Small intestine (tissue), 7 donors: ENCODE results near the gene CIC. TPM values are rescaled to one million over a fixed set of nuclear protein-coding genes. Genes with fewer than 3 reads are reported as not detected.
A peak's percentile ranks its signal among the peaks of the same experiment; 100 is the strongest.

ENCODE experiments used
- DNase-seq, 2 donors: peaks; one replicate each; pipeline versions ENCODE4 v3.0.0 to v3.0.0-alpha.2; 2013
- FAIRE-seq: peaks from 2 replicates; lab custom pipeline; 2012; peaks lifted over from hg19 to GRCh38; lab: Jason Lieb, UNC
- H3K27ac ChIP-seq, 3 donors: one replicate each; pipeline ENCODE4 v1.5.1; 2013; ENCODE audit warnings: low read length in 2 of 3, mild to moderate bottlenecking in 2 of 3, control low read depth in 1 of 3, inconsistent platforms in 1 of 3, low read depth in 1 of 3, moderate library complexity in 1 of 3
- H3K27me3 ChIP-seq, 3 donors: one replicate each; pipeline ENCODE4 v1.6.1; 2013; ENCODE audit warnings: low read length in 3 of 3, inconsistent platforms in 1 of 3; ENCODE audit not compliant: control insufficient read depth in 3 of 3, insufficient read depth in 3 of 3
- H3K36me3 ChIP-seq, 3 donors: one replicate each; pipeline ENCODE4 v1.6.1; 2013; ENCODE audit warnings: low read length in 3 of 3, inconsistent platforms in 1 of 3, low read depth in 1 of 3, mild to moderate bottlenecking in 1 of 3, moderate library complexity in 1 of 3; ENCODE audit not compliant: control insufficient read depth in 3 of 3, insufficient read depth in 2 of 3
- H3K4me1 ChIP-seq, 3 donors: one replicate each; pipeline ENCODE4 v1.6.1; 2013; ENCODE audit warnings: low read length in 2 of 3, inconsistent platforms in 1 of 3, low read depth in 1 of 3, mild to moderate bottlenecking in 1 of 3, moderate library complexity in 1 of 3; ENCODE audit not compliant: control insufficient read depth in 3 of 3, insufficient read depth in 2 of 3
- H3K4me3 ChIP-seq, 3 donors: one replicate each; pipeline ENCODE4 v1.5.1; 2013; ENCODE audit warnings: low read length in 3 of 3, control low read depth in 1 of 3, inconsistent platforms in 1 of 3, low read depth in 1 of 3, mild to moderate bottlenecking in 1 of 3, moderate library complexity in 1 of 3
- H3K9me3 ChIP-seq, 2 donors: one replicate each; pipeline ENCODE4 v1.6.1; 2013; ENCODE audit warnings: low read depth in 1 of 2, low read length in 1 of 2; ENCODE audit not compliant: control insufficient read depth in 2 of 2, insufficient read depth in 1 of 2
- WGBS, 3 donors: extraction: QIAGEN DNeasy Blood & Tissue Kit; methylation state at CpG; one replicate each; pipeline ENCODE4 v1.1.7; 2013; 5-methylcytosine and 5-hydroxymethylcytosine counted together
- polyA plus RNA-seq, 4 donors: library from polyadenylated mRNA; stranded (reverse) in 3 of 4; unstranded in 1 of 4; fragments of 200-250 nt in 3 of 4; fragments of 120-200 nt in 1 of 4; gene quantifications; one replicate each; pipeline versions ENCODE4 v1.2.1 to v1.2.3, GENCODE V29; 2013
- donor health status: healthy with polysubstance abuse.
- donor health status: control.
- donor health status: control.
- donor health status: Bipolar disorder and iron deficiency.
- donor health status: healthy.

CIC gene
- polyA plus RNA-seq, 4 donors, result 14.1 to 39.2 (median 24.0) TPM

DNA sequence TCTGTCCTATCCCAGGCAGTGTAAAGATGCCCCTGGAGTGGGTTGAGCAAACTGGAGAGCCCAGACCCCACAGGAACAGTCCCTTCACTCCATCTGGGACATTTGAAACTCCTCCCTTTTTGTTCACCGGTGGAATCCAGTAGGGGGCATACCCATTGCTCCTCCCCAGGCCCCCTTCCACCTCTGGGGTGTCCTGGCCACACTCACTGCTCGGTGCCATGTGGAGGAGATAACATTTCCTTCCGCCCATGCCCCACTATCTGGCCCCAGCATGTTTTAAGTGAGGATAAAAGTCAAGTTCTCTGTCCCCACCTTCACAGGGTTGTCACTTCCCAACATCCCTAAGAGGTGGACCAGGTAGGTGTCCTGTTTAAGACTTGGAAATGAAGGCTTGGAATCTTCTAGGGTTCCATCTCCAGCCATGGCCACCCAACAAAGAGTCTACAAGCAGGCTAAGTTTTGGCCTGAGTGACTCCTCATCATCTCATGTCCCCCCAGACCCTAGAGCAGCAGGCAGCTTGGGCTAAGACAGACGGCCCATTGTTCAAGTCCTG, 39.7 kb upstream of the CIC start:
- no peaks in the 10 kb centered on the region for H3K27me3 ChIP-seq
- no peak overlapping the region for H3K4me3 ChIP-seq
- peaks cover 21 to 98% (median 31%) of the 10 kb centered on the region in 3 donors for H3K36me3 ChIP-seq
- peak overlapping the region in 1 of 3 donors; percentile 78 for H3K27ac ChIP-seq
- WGBS, 3 donors, result 76 to 83% (median 82%) methylated on average over 4 of the region's 4 CpGs
- H3K9me3 ChIP-seq, result no peaks in the 10 kb centered on the region
- H3K4me1 ChIP-seq, result peaks cover 0 to 54% (median 0%) of the 10 kb centered on the region in 3 donors
- FAIRE-seq (no peak), DNase-seq (no peak)

DNA sequence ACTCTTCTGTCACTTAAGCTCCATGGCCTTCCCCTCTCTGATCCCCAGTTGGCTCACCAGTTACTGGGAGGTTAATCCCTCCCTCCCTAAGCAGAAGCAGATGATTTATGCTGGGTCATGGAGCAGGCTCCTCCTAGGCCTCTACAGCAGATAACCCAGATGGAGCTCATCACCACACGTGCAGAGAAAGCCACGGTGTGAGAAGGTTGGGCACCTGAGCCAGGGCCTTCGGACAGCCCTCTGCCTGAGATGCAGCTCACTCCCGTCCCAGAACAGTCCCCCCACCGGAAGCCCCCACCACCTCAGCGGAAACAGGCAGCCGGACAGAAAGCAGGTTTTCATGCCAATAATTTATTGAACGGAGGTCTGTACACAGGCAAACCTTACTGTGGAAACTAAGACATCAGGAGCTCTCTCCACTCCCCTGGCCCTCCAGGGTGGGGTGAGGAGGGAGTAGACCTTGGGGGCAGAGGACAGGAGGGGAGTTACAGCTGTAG, 39.1 kb upstream of the CIC start:
- H3K4me3 ChIP-seq, result no peak overlapping the region
- FAIRE-seq (no peak), DNase-seq (peak in 1 of 2 donors; percentile 60)
- H3K4me1 ChIP-seq, result peaks cover 0 to 58% (median 2%) of the 10 kb centered on the region in 3 donors
- H3K9me3 ChIP-seq, result no peaks in the 10 kb centered on the region
- H3K27ac ChIP-seq, result peak overlapping the region in 1 of 3 donors; percentile 78
- 57 to 63% (median 62%) methylated on average over 7 to 8 of the region's 8 CpGs for WGBS, 3 donors
- peaks cover 24 to 98% (median 28%) of the 10 kb centered on the region in 3 donors for H3K36me3 ChIP-seq
- no peaks in the 10 kb centered on the region for H3K27me3 ChIP-seq

DNA sequence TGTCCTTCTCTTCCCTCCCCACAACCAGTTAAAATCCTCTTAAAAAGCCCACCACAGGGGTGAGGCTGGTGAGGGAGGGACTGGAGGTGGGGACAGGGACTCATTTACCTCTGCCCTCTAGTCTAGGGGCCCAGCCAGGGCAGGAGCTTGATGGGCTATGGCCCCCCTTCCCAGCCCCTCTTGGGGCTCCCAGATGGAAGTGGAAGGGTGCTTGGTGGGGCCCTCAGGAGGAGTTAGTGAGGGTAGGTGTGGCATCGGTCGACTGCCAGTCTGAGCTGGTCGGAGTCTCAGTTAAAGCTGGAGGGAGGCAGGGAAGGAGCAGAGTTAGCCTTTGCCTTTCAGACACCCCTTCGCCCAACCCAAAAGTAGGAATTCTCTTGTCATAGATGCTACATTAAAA, 38.5 kb upstream of the CIC start:
- peak overlapping the region in 1 of 3 donors; percentile 78 for H3K27ac ChIP-seq
- no peaks in the 10 kb centered on the region for H3K9me3 ChIP-seq
- H3K4me3 ChIP-seq, result no peak overlapping the region
- 80 to 83% (median 82%) methylated on average over 4 of the region's 4 CpGs for WGBS, 3 donors
- peaks cover 24 to 98% (median 26%) of the 10 kb centered on the region in 3 donors for H3K36me3 ChIP-seq
- H3K27me3 ChIP-seq, result no peaks in the 10 kb centered on the region
- H3K4me1 ChIP-seq, result peaks cover 0 to 58% (median 5%) of the 10 kb centered on the region in 3 donors
- FAIRE-seq, result no peak
- DNase-seq, result peak in 1 of 2 donors; percentile 66

- H3K4me1 ChIP-seq, result peaks cover 0 to 58% (median 5%) of the 10 kb centered on the region in 3 donors
- no peak overlapping the region for H3K4me3 ChIP-seq
- peaks cover 24 to 98% (median 30%) of the 10 kb centered on the region in 3 donors for H3K36me3 ChIP-seq
- no peak for FAIRE-seq
- peak overlapping the region in 2 of 3 donors; percentile 71 to 95 for H3K27ac ChIP-seq
- 90 to 94% (median 92%) methylated on average over 10 of the region's 10 CpGs for WGBS, 3 donors
- no peaks in the 10 kb centered on the region for H3K9me3 ChIP-seq
- no peaks in the 10 kb centered on the region for H3K27me3 ChIP-seq
- no peak for DNase-seq
Observed at GRCh38 chr19:42232435-42232834, 36.6 kb upstream of the CIC start.

DNA sequence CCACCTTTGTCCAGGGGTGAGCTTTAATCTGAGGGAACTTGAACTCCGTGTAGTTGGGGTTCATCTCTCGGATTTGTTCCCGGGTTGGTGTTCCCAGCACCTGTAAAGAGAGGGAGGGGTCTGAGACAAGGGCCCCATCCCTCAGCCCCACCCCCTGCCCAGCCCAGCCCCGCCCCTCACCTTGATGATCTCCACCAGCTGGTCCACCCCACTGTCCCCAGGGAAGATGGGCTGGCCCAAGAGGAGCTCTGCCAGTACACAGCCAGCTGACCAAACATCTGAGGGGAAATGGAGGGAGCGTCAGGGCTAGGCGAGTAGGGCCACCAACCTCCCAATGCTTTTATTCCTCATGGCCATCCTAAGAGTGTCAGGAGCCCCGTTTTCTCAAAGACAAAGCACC, 35.9 kb upstream of the CIC start:
- Histone ChIP-seq H3K4me3 (peak overlapping the region in 1 of 3 donors; percentile 1), H3K27ac (peak overlapping the region; percentile 81 to 95 (median 90)), H3K4me1 (peaks cover 0 to 57% (median 5%) of the 10 kb centered on the region in 3 donors), H3K9me3 (no peaks in the 10 kb centered on the region), H3K27me3 (no peaks in the 10 kb centered on the region), H3K36me3 (peaks cover 24 to 95% (median 30%) of the 10 kb centered on the region in 3 donors)
- 44 to 67% (median 51%) methylated on average over 7 of the region's 7 CpGs for WGBS, 3 donors
- DNase-seq, result no peak
- FAIRE-seq, result no peak

- H3K4me1 ChIP-seq, result peaks cover 0 to 50% (median 5%) of the 10 kb centered on the region in 3 donors
- DNase-seq (peak; percentile 89 to 94), FAIRE-seq (no peak)
- no peaks in the 10 kb centered on the region for H3K9me3 ChIP-seq
- peaks cover 23 to 95% (median 30%) of the 10 kb centered on the region in 3 donors for H3K36me3 ChIP-seq
- H3K27me3 ChIP-seq, result no peaks in the 10 kb centered on the region
- H3K4me3 ChIP-seq, result peak overlapping the region in 2 of 3 donors; percentile 1 to 6
- H3K27ac ChIP-seq, result peak overlapping the region; percentile 81 to 95 (median 90)
- WGBS, 3 donors, result 28 to 69% (median 51%) methylated on average over 6 of the region's 6 CpGs
Observed at GRCh38 chr19:42233678-42234292, 35.3 kb upstream of the CIC start.

DNA sequence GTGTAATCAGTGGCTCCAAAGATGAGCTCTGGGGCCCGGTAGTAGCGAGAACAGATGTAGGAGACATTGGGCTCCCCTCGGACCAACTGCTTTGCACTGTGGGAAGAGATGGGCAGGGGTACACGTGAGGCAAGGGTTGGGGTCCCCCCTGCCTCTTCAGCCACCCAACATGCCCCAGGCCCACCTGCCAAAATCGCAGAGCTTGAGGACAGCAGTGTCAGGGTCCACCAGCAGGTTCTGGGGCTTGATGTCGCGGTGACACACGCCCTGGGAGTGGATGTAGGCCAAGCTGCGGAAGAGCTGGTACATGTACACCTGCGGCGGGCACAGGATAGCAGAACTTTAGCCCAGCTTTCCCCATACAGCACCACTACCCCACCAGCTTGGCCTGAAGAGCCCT, 34.7 kb upstream of the CIC start:
- no peaks in the 10 kb centered on the region for H3K9me3 ChIP-seq
- H3K27ac ChIP-seq, result peak overlapping the region; percentile 81 to 95 (median 90)
- H3K4me1 ChIP-seq, result peaks cover 0 to 44% (median 5%) of the 10 kb centered on the region in 3 donors
- H3K27me3 ChIP-seq, result no peaks in the 10 kb centered on the region
- H3K4me3 ChIP-seq, result peak overlapping the region in 1 of 3 donors; percentile 6
- FAIRE-seq (no peak), DNase-seq (no peak)
- 84 to 93% (median 85%) methylated on average over 11 of the region's 11 CpGs for WGBS, 3 donors
- H3K36me3 ChIP-seq, result peaks cover 21 to 95% (median 30%) of the 10 kb centered on the region in 3 donors

DNA sequence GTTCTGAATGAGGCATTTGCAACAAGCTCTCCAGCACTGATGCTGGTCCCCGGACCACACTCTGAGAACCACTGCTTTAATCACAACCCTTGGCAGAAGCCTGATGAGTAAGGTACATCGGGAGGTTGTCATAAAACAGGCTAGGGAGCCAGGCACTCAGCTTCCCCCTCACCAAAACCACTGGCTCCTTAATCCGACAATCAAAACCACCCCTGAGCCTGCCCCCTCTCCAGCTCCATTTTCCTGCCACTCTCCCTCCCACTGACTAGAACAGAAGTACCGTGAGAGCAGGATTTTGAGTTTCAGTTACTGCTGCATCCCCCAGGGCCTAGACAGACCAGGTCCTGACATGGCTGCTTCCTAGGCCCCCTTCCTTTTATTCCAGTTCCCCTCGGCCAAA, 33.9 kb upstream of the CIC start:
- peak overlapping the region in 1 of 3 donors; percentile 54 for H3K27ac ChIP-seq
- H3K4me3 ChIP-seq, result no peak overlapping the region
- FAIRE-seq (no peak), DNase-seq (no peak)
- H3K9me3 ChIP-seq, result no peaks in the 10 kb centered on the region
- H3K36me3 ChIP-seq, result peaks cover 21 to 94% (median 30%) of the 10 kb centered on the region in 3 donors
- peaks cover 0 to 36% (median 5%) of the 10 kb centered on the region in 3 donors for H3K4me1 ChIP-seq
- WGBS, 3 donors, result 84 to 95% (median 93%) methylated on average over 5 of the region's 5 CpGs
- H3K27me3 ChIP-seq, result no peaks in the 10 kb centered on the region
